ENCODE results near the gene HLA-G.

HLA-G gene

DNA sequence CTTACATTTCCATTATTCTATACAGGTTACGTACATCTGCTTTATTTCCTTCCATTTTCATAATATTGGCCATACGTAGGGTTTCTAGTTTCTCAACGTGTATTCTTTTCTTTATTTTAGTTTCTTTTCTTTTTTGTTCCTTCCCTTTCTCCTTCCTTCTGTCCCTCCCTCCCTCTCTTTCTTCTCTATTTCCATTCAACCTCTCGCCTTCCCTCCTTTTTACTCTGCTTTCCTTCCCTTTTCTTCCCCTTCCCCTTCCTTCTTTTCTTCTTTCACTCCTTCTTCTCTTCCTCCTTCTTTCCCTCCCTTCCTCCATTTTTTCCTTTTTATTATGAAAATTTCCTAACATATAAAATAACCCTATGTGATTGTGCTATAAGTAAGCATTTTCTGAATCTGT lies 8.7 kb upstream of the HLA-G start:
- no peak for DNase-seq

DNA sequence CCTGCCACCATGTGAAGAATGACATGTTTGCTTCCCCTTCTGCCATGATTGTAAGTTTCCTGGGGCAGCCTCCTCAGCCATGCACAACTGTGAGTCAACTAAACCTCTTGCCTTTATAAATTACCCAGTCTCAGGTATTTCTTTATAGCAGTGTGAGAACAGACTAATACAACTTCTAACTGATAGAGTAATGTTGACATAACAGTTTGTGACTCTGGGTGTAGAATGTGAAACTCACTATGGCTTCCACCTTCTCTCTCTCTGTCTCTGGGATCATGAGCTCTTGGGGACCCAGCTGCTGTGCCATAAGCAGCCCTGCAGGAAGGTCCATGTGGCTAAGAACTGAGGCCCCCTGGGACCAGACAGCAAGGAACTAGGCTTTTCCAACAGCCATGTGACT lies 3.5 kb upstream of the HLA-G start:
- DNase-seq = no peak

DNA sequence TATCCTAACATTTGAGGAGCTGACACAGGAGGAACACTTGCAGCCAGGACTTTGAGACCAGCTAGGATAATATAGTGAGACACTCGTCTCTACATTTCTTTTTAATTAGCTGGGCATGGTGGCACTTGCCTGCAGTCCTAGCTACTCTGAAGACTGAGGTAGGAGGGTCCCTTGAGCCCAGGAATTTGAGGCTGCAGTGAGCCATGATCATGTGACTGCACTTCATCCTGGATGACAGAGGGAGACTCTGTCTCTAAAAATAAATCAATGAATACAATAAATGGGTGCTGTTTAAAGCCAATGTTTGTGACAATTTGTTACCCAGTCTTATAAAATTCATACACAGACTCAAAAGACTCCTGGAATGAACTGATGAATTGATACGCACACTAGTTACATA lies 1.8 kb upstream of the HLA-G start:
- DNase-seq = no peak

DNA sequence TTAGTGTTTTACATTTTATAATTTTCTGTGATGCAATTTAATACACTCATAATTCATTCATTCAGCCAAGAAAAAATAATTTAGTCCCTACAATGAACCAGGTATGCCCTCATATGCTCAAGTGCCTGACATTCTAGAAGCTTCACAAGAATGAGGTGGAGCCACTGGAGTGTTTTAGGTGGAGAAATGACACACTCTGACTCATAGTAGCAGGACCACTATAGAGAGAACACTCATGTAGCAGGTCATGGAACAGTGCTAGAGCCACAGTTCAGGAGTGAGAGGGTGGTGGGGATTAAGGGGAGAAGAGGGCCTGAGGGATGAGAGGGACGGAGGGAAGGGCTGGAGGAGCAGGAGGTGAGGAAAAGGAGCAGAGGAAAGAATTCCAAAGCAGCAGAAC lies 1.4 kb upstream of the HLA-G start:
- no peak for DNase-seq

DNA sequence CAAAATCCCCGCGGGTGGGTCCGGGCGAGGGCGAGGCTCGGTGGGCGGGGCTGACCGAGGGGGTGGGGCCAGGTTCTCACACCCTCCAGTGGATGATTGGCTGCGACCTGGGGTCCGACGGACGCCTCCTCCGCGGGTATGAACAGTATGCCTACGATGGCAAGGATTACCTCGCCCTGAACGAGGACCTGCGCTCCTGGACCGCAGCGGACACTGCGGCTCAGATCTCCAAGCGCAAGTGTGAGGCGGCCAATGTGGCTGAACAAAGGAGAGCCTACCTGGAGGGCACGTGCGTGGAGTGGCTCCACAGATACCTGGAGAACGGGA lies 809 bp downstream of the HLA-G start:
- peak; percentile 29 for DNase-seq

DNA sequence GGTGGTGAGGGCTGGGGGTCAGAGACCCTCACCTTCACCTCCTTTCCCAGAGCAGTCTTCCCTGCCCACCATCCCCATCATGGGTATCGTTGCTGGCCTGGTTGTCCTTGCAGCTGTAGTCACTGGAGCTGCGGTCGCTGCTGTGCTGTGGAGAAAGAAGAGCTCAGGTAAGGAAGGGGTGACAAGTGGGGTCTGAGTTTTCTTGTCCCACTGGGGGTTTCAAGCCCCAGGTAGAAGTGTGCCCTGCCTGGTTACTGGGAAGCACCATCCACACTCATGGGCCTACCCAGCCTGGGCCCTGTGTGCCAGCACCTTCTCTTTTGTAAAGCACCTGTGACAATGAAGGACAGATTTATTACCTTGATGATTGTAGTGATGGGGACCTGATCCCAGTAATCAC lies 2.1 kb downstream of the HLA-G start:
- no peak for DNase-seq

DNA sequence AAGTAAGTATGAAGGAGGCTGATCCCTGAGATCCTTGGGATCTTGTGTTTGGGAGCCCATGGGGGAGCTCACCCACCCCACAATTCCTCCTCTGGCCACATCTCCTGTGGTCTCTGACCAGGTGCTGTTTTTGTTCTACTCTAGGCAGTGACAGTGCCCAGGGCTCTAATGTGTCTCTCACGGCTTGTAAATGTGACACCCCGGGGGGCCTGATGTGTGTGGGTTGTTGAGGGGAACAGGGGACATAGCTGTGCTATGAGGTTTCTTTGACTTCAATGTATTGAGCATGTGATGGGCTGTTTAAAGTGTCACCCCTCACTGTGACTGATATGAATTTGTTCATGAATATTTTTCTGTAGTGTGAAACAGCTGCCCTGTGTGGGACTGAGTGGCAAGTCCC lies 2.8 kb downstream of the HLA-G start:
- no peak for DNase-seq

DNA sequence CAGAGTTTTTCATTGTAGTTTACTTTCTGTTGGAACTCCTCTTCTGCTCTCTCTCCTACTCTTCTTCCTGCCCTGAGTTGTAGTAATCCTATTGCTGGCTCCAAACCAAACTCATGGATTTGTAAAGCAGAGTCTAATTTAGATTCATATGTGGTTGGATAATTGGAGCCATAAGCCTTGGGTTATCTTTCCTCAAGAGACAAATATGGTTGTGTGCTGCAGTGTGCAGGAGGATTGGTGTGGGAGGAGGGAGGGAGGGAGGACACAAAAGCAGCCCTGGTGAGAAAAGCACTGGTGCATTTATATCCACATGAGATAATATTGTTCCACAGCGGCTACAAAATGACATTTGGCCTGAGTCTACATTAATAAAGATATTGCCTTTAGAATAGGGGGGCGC lies 4.2 kb downstream of the HLA-G start:
- no peak for DNase-seq

DNA sequence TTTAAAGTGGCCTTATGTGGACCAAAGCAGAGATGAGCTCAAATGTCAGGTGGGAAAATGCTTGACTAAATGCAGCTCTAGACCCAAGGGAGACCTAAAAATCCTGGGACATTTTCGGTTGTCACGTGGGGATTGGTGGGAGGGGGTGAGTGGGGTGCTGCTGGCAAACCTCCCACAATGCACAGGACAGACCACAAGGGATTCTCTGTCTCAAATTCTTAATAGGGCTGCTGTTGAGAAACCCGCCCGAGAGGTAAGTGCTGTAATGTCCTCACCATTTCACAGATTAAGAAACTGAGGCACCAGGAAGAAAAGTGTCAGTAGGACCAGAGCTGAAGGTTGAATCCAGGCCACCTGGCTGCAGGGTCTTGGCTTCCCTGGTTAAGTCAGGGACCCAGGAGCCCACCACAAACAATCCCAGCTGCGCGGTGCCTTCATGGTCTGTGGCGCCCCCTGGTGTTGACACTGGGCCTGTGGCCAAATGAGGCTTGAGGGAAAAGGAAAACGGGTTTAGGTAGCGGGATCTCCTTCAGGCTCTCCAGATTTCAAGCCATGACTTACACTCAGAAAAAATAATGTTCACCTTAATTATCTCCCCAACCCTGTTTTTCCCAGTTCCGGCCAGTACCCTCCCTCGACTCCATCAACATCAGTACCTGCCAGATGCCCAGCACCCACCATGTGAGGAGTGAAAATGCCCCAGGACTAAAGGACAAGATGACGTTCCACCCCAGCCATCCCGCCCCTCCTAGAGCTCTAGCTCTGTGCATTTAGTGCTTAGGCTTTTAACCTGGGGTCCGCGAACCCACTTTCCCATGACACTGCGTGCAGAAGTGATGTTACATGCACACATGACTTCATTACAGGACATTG lies 7.2 kb downstream of the HLA-G start:
- DNase-seq = peak; percentile 52

DNA sequence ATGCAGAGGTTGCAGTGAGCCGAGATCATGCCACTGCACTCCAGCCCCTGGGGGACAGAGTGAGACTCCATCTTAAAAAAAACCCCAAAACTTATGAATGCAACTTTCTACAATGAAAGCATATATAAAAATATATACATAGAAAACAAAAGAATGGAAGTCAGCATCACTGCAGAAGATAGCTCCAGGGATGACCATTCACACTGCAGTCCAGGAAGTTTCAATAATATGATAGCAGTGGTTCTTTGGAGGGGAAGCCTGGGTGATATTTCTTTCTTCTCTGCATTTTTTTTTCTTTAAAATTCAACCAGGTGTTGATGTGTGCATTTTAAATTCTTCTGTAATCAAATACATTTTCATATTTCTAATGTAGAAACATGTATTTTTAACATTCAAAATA lies 12.3 kb downstream of the HLA-G start:
- DNase-seq = no peak

DNA sequence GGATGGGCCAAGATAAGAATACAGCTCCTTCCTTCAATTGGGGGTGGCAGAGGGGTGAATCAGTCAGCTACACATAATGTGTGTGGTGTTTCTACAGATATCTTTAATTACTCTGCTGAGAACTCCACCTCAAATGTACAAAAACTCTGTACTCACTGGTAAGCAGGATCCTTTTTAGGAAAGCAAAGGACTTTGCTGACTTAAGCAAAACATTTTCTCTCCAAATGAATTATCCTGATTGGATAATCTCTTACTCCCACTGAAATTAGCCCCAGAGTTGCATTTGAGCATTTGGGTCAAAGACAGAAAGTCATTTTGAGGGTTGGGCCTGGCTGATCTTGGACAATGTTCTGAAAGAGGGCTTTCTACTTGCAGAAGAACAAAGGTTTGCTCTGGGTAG lies 13.4 kb downstream of the HLA-G start:
- DNase-seq = no peak

DNA sequence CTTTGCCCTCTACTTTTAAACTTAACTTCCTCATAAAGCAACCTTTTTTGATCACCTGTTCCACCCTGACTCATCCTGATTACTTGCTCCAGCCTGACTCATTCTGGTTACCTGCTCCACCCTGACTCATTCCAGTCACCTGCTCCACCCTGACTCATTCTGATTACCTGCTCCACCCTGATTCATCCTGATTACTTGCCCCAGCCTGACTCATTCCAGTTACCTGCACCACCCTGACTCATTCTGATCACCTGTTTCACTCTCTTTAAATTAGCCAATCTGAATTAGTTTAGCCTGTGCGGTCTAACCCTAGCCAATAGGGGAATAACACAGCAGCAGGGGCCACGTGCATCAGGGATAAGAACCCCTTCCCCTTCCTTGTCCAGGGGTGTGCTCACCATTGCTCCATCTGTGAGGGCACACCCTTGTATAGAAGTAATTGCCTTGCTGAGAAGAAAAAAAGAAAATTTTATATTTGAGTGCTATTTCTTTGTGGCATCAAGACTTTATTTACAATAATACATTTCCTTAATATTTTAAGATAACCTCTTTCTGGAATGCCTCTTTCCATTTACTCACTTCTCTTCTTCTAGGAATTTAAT lies 17.9 kb downstream of the HLA-G start:
- DNase-seq = peak; percentile 37

DNA sequence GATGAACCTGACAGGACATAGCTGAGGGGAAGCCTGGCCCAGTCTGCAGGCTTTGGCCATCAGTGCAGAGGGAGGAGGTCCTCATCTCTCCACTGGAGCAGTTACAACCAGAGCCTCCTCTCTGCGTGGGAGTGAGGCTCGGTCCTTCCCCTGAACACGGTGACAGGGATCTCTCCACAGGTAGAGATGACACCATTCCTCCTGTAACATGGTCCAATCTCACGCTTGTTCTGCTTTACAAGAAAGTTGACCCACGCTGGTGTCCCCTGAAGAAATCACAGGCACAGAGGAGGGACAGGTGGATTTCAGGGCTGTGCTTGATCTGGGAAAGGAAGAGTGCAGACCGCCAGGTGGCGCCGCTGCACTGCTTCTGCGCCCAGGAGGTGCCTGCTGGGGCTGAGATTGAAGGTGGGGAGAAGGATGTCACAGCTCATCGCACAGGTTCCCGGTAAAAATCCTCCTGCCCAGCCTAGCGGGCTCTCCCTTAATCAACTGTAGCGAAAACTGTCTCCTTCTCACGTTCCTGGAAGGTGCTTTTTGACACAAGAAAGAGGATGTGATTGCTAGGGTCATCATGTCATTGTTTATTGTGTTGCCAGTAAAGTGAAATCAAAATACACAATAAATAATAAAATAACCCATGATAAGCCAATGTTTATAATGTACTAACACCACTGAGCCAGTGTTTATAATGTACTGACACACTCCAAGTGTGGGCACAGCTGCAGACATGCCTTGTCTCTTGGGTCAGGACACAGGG lies 20.4 kb downstream of the HLA-G start:
- peak; percentile 79 for DNase-seq

DNA sequence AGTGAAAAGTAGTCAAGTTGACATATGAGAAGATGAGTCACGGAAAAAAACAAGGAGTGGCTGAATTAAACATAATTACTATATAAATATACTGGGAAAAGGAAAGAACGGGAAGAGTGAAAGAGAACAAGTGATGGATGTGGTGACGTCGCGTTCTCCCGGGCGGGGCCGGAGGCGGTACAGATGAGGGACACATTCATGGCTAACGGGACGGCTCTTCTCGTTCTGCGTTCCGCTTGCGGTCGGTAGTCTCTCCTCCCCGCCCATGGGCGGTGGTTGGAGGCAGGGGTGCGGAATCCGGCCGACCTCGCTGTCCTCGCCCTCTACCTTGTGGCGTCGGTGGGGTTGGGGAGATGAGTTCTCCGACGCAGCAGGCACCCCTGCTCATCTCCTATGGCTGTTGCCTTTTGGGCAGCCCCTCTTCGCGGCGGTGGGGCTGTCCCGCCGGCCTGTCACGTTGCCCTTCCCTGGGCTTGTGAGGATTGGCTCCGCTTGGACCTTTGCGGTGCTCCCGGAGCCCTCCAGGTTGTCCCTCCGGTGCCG lies 22.5 kb downstream of the HLA-G start:
- no peak for DNase-seq

DNA sequence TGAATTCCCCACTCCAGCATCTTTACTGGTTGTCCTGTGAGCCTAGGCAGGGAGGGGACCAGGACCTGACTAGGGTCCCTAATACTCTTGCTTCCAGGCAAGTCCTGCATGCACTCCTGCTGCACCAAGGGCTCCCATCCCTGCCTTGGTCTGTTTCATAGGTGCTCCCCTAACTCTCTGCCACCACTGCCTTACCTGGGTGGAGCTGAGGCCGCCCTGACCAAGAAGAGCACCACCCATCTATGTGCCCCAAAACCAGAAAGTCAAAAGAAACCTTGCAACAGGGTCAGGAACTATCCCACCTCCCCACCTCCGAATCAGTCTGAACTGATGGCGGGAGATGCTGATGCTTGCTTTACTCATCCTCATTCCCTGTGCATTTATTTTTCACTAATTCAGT lies 23.6 kb downstream of the HLA-G start:
- DNase-seq = no peak

DNA sequence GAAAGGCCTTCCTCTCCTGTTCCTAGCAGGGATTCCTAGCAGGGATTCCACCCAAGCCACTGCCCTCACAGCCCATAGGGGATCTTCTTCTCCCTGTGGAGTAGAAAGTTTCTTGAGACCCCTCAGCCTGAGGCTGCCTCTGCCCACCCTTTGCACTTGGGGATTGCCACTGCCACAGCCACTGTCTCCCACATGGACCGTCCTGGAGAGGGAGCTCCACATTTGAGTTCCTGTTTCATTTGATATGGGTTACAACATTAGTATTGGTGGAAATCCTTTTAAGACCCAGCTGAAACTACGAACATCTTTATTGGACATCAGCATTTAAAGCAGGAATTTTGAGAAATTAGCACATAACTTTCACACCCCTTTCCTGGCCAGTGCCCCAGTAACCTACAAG lies 25.6 kb downstream of the HLA-G start:
- no peak for DNase-seq

DNA sequence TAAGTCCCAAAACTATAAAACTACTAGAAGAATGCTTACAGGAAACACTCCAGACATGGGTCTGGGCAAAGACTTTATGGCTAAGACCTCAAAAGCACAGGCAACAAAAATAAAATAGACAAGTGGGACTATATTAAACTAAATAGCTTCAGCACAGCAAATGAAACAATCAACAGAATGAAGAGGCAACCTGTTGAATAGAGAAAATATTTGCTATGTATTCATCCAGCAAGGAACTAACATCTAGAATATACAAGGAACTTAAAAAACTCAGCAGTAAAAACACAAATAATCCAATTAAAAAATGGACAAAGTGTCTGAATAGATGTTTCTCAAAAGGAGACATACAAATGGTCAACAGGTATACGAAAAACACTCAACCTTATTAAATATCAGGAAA lies 30.4 kb downstream of the HLA-G start:
- no peak for DNase-seq

DNA sequence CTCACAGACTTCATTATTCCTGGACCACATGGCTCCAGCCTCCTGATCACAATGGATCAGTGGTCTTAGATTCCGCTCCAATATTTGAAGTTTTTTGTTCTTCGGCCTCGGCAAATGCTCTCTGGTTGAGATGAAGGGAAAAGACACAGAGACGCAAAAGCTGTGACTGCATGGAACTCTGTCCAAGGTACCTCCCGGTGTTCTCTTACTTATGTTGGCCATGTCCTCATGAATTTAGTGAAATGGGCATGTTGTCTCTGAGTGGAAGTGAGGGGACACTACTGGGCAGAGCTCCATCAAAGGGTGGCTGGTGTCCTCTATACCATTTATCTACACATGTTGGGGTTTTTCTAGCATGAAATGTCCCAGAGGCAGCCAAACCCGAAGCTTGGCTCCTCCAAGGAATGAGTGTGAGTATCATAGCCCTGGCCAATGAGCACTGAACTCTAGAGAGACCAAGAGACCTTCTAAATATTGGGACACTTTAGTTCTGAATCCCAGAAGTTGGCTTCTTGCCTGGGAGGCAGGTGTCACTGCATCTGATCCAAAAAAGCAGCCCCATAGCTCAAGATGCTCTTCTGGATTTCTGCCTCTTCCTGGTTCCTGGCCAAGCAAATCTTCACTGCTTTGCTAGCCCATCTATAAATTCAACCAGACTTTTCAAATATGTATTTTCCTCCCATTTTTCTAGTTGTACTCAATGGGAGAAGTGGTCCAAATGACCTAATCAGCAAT lies 34.1 kb downstream of the HLA-G start:
- no peak for DNase-seq

DNA sequence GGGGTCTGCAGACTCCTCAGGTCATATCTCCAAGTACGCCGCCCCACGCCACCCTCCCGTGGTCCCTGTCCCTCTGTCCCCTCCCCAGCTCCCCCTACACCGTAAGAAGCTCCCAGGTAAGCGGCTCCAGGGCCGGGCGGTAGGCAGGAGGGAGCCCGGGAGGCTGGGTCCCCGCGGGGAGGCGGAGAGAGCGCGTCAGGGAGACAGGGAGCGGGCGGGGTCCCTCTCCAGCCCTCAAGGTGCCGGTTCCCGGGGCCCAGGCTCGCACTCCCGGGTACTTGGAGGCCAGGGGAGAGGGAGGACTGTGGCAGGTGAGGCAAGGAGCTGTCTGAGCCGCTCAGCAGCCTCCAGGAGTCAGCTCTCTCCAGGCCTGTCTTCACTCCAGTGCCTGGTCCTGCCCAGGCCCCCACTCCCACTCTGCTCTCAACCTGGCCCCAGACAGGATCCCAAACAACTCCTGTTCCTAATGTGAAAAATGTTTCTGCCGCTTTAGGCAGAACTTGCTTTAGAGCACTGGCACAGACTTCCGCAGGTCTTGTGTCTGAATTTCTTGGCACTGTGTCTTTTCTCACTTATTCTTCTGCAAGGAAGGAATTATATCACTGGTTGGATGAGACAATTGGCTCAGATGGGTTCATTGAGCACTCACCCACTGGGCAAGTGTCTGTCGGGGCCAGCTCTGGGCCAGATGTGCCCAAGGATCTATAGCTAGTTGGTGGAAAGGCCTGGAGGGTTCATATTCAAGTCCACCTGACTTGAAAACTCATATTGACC lies 36.6 kb downstream of the HLA-G start:
- DNase-seq = no peak

DNA sequence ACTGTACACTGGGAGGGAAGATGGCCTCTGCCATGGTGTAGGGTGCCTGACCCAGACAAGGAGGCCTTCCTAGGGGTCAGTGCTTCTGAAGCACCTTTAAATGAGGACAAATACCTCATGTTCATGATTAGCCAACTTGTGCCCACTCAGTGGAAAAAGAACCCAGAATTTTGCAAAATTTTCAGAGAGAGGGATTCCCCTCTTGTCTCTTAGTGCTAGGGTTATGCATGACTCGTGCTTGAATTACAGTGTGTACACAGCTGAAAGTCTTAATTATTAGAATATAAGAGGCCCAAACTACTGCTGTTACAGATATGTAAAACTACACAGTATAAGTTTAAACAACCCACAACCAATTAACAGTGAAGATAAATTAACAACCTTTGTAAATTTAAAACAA lies 38.0 kb downstream of the HLA-G start:
- no peak for DNase-seq

DNA sequence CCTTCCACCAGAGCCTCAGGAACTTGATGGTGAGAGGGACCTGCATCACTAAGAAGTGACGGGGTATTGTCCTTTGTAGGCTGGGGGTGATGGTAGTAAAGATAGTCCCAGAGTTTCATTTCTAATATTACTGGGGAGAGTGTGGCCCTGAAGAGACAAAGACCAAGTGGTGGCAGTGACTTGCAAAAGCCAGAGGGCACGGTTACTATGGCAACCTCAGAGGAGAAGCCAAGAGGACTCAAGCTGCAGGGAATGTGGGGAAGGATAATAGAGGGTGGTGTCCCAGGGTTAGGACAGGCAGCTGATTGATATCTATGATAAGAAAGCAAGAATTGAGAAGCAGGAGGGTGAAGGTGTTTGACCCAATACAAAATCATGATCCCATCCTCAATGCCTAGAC lies 42.5 kb downstream of the HLA-G start:
- no peak for DNase-seq

DNA sequence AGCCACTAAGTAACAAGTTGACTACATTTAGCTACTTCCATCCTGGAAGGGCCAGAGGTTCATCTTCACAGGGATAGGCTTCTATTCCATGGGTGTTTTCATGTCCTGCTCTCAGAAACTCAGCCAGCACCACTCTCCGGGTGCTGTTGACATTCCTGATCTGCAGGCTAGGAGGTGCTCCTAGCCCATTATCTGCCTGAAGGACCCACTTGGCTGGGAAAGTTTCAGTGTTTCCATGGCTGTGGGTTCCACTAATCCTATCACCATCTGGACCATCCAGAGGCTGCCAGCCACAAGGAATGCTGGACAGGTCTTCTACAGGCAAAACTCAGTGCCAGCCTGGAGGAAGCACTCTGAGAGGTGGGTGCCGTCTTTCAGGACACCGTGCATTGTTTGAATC lies 45.2 kb downstream of the HLA-G start:
- no peak for DNase-seq
